ENCODE measurements around the gene HOXD10.
A peak's percentile ranks its signal among the peaks of the same experiment; 100 is the strongest.

The HOXD10 gene

DNA sequence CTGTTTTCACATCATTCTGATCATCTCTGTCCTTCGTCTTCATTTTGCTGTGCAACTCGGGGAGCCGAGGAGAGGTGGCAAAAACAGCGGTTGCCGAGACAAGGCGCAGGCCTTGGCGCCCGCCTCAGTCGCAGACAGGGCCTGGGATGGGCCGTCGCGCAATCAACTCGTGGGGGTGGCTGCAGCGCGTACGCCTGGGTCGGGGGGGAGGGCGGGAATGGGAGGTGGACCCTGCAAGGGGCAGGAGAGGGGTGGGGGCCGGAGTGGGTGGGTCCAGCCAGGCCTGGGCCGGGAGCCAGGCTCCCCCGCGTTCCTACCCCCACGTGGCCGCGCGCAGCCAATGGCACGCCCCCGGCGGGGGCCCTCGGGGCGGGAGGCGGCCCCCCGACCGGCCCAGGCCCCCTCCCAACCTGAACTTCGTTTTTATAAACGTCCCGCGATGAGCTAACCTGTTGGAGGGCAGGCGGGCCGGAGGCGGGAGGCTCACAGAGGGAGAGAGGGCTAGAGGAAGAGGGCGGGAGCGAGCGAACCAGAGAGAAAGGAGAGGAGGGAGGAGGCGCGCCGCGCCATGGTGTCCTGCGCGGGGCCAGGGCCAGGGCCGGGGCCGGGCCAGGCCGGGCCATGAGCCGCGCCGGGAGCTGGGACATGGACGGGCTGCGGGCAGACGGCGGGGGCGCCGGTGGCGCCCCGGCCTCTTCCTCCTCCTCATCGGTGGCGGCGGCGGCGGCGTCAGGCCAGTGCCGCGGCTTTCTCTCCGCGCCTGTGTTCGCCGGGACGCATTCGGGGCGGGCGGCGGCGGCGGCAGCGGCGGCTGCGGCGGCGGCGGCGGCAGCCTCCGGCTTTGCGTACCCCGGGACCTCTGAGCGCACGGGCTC, 24.1 kb upstream of the HOXD10 start, which contains the start of gene HOXD13:
TSS of gene HOXD13 (plus strand) at position 452 of the 875 bp plus-strand sequence. CDS start at position 622, 170 bp downstream.
- in situ Hi-C loops (cut with MboI; ENCODE audit: low pct_unique_long_range_greater_than_20kb, low sequenced_read_pairs): loop anchor here (25.0 kb wide), 2 partner anchors 405 to 730 kb away; no protein-coding TSS in a partner anchor

DNA sequence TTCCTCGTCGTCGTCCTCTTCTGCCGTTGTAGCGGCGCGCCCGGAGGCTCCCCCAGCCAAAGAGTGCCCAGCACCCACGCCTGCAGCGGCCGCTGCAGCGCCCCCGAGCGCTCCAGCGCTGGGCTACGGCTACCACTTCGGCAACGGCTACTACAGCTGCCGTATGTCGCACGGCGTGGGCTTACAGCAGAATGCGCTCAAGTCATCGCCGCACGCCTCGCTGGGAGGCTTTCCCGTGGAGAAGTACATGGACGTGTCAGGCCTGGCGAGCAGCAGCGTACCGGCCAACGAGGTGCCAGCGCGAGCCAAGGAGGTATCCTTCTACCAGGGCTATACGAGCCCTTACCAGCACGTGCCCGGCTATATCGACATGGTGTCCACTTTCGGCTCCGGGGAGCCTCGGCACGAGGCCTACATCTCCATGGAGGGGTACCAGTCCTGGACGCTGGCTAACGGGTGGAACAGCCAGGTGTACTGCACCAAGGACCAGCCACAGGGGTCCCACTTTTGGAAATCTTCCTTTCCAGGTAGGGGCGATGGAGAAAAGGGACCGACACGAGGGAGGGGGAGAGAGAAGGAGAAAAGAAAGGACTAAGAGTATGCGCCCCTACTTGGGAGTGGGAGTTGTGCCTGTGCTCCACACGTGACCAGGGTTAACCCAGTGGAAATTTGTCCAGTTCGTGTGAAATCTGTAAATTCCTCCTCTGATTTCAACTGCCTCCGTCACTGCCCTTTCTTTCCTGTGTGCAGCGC, 23.3 kb upstream of the HOXD10 start:
- in situ Hi-C loops (cut with MboI; ENCODE audit: low pct_unique_long_range_greater_than_20kb, low sequenced_read_pairs): loop anchor here (25.0 kb wide), 2 partner anchors 406 to 731 kb away; no protein-coding TSS in a partner anchor
- no peak for DNase-seq

More for the DNA sequence above, 24.1 kb upstream of the HOXD10 start, which contains the start of gene HOXD13:
- no peak for DNase-seq

DNA sequence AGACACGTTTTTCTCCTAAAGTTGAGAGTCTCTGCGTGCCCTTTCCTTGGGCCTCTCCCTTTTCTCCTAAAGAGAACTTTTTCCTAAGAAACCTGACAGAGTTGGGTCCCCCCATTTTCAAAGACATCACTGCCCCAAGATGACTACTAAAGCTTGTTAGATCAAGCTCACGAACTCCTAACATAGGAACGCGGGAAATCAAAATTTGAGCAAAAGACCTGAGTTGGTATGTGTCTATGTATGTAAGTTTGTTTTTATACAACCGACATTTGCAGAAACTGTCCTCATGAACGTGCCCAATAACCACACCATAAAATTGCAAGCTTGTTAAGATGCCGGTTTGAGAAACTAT, 22.7 kb upstream of the HOXD10 start:
- DNase-seq: no peak
- in situ Hi-C loops (cut with MboI; ENCODE audit: low pct_unique_long_range_greater_than_20kb, low sequenced_read_pairs): loop anchor here (25.0 kb wide), 2 partner anchors 407 to 732 kb away; no protein-coding TSS in a partner anchor

DNA sequence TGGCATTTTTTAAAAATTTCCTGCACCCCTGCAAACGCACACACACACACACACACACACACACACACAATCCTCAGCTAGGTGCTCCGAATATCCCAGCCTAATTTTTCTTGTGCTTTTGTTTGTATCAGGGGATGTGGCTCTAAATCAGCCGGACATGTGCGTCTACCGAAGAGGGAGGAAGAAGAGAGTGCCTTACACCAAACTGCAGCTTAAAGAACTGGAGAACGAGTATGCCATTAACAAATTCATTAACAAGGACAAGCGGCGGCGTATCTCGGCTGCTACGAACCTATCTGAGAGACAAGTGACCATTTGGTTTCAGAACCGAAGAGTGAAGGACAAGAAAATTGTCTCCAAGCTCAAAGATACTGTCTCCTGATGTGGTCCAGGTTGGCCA, 22.2 kb upstream of the HOXD10 start:
- in situ Hi-C loops (cut with MboI; ENCODE audit: low pct_unique_long_range_greater_than_20kb, low sequenced_read_pairs): loop anchor here (25.0 kb wide), 2 partner anchors 407 to 732 kb away; no protein-coding TSS in a partner anchor

DNA sequence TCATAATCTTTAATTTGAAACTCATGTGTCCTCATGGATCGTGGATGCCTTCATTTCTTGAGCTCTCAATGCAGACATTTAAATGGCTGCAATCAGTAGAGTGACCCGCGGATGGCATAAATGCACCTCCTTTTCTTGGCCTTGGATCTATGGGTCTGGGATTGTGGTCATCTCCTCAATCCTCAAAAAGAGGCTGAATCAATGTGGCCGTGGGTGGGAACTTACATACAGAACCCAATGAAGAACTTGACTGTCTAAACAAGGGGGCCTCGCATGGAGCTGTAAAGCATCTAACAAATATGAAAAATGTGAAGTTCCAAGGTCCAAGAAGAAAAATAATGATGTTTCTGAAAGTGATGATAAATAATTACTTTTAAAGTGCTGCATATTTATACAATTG, 21.2 kb upstream of the HOXD10 start:
- no peak for DNase-seq
- in situ Hi-C loops (cut with MboI; ENCODE audit: low pct_unique_long_range_greater_than_20kb, low sequenced_read_pairs): loop anchor here (25.0 kb wide), 2 partner anchors 408 to 733 kb away; no protein-coding TSS in a partner anchor

More for the DNA sequence above, 22.2 kb upstream of the HOXD10 start:
- DNase-seq: no peak

DNA sequence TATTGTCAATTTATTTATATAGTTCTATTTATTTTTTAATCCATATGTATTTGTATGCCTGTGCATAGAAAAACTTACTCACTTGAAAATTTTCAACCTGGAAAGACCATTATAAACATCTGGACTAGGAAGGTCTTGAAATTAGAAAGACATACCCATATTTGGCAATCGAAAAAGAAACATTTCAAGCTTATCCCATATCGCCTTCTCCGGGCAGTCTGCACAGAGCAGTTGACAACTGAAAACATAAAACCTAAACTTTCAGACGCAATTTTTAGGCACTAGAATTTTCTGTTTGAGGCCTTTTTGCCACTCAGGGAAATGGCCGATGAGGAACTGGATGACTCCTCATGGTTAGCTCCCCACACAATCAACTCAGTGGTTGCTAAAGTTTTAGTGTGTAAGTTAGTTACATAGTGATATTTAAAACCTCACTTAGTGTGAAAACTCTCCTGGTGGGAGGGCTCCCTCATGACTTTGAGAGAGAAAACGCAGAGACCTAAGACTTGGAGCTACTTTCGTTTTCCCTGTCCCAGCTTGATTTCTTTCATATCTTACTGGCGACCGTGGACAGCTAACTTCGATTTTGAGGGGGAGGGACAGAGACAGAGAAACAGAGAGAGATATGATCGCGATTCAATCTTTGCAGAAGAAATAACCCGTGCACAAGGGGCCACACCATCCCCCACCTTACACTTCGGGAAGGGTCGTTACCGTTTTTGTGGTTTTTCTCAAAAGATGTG, 20.2 kb upstream of the HOXD10 start:
- no peak for DNase-seq
- in situ Hi-C loops (cut with MboI; ENCODE audit: low pct_unique_long_range_greater_than_20kb, low sequenced_read_pairs): loop anchor here (25.0 kb wide), 2 partner anchors 409 to 734 kb away; no protein-coding TSS in a partner anchor

DNA sequence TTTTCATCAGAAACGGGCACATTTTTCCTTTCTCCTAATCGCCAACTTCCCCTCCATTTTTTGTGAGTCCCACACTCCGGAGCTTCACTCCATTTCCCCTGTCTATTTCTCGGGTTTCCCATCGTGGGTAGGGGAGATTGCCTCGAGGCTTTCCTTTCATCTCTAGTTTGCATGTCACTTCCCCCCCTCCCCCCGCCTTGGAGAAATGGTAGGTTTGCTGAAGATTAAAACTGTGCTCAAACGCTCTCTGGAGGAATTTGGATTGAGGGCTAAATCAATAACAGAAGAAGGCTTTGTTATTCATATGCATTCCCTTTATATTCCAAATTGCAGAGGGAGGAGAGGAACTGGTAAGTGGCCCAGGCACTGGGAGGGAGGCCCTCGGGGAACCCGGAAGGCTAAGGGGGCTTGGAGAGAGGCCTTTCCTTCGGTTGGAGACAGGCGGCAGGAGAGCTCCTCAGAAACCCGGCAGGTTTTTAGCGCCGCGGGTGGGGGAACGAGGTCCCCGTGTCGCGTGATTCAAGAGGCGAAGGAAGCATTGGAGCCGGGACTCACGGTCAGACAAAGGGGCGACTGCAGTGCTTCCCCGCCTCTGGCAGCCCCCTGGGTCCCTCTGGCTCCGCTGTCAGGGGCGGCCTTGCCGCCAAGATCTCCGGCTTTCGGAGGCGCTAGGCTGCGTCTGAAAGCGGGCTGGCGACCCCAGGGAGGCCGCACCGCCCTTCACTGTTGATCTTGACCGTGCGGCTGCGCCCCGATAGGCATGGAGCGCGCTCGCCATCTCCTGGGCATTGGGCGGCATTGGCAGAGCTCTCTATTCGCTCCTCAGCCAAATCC, 19.4 kb upstream of the HOXD10 start:
- DNase-seq: peak; percentile 85
- in situ Hi-C loops (cut with MboI; ENCODE audit: low pct_unique_long_range_greater_than_20kb, low sequenced_read_pairs): loop anchor here (25.0 kb wide), 2 partner anchors 410 to 735 kb away; no protein-coding TSS in a partner anchor

DNA sequence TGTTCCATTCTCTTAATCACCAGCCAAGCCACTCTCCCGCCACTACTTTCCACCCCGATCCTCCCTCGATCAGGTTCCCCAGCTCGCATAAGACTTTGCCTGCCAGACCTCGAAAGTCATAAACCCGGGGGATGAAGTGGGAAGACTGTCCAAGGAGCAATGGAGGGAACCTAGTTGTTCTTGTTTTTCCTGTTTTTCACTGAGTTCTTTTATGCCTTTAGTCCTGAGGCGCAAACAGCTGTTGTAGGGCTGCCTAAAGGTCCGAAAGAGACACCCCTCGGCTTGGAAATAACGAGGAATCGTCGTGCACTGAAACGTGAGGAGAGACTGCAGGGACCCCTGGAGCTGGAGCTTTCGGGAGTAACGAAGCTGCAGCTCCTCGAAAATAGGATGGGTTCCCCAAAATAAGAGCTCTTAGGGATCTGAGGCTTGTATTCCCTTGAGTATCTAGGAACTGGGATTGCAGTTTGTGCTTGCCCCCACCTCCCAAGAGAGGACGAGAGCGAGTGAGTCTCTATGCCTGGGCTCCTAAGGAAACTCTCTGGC, 18.7 kb upstream of the HOXD10 start:
- in situ Hi-C loops (cut with MboI; ENCODE audit: low pct_unique_long_range_greater_than_20kb, low sequenced_read_pairs): loop anchor here (25.0 kb wide), 2 partner anchors 411 to 736 kb away; no protein-coding TSS in a partner anchor
- no peak for DNase-seq

DNA sequence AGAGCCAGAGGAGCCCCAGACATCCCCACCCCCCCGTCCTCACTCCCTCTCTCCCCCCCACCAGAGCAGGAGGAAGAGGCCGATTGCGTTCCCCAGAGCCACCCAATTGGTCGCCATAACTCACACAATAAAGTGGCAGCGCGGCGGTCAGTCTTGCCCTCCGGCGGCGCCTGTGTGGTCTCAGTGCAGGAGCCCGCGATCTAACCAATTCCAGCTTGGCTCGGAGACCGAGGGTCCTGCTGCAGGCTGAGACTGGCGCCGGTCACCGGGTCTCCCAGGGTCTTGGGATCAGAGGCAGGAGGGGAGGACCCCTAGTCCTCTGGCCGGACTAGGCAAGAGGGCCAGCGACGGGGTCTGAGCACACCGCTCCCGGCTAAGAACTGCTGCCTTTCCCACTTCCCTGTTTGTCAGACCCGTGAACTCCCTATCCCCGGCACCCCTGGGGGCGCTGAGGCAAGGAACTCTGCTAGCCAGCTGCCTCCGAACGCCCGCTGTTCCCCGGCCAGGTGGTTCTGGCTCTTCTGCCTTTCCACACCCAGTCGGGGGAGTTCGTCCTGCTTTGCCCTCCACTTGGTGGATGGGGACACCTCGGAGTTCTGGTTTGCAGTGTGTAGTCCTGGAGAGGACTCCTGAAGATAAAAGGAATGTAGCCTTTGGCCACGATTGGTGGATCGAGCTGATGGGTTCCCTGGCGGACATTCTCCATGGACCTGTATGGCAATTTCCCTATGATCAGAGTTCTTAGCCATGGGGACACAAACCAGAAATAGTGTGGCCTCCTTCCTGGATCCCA, 18.0 kb upstream of the HOXD10 start:
- no peak for DNase-seq
- in situ Hi-C loops (cut with MboI; ENCODE audit: low pct_unique_long_range_greater_than_20kb, low sequenced_read_pairs): loop anchor here (25.0 kb wide), 2 partner anchors 411 to 736 kb away; no protein-coding TSS in a partner anchor

DNA sequence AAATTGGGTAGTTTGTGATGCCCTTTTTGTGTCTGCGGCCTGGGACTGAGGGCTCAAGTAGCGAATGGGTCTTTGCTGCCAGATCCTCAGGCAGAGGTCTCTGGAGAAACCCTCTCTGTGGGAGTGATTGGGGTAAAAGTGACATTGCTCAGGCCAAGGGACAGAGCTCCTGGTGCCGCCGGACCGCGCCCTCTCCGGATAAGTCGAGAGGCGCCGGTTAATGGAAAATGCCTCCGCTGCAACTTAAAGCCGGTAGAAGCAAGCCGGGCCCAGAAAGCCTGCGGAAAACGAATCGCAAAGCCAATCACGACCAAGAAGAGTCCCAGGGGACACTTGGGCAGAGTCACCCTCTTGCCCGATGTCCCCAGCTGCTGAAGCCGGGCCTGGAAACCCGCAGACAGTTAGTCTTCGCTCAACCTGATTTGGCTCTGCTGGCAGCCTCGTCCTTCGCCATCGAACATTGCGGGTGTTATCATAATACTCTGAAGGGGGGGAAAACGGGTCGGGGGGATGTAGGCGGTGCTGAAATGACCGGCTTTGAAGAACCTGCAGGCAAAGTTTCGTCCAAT, 17.3 kb upstream of the HOXD10 start:
- DNase-seq: no peak
- in situ Hi-C loops (cut with MboI; ENCODE audit: low pct_unique_long_range_greater_than_20kb, low sequenced_read_pairs): loop anchor here (25.0 kb wide), 2 partner anchors 412 to 737 kb away; no protein-coding TSS in a partner anchor

DNA sequence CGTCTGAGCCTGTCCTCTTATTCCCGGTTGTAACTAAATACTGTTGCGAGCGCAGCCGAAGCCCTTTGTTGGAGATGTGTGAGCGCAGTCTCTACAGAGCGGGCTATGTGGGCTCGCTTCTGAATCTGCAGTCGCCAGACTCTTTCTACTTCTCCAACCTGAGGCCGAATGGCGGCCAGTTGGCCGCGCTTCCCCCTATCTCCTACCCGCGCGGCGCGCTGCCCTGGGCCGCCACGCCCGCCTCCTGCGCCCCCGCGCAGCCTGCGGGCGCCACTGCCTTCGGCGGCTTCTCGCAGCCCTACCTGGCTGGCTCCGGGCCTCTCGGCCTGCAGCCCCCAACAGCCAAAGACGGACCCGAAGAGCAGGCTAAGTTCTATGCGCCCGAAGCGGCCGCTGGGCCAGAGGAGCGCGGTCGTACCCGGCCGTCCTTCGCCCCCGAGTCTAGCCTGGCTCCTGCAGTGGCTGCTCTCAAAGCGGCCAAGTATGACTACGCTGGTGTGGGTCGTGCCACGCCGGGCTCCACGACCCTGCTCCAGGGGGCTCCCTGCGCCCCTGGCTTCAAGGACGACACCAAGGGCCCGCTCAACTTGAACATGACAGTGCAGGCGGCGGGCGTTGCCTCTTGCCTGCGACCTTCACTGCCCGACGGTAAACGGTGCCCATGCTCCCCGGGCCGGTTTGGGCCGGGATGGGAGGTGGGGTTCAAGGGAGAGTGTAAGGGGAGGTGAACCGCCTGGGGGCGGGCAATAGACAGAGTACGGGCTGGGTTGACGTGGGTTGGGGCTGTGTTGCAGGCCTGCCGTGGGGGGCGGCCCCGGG, 16.6 kb upstream of the HOXD10 start, which contains the start of gene HOXD12:
TSS of gene HOXD12 (plus strand) at position 68 of the 819 bp plus-strand sequence. CDS start at position 75, 7 bp downstream.
- DNase-seq: no peak
- in situ Hi-C loops (cut with MboI; ENCODE audit: low pct_unique_long_range_greater_than_20kb, low sequenced_read_pairs): loop anchor here (25.0 kb wide), 2 partner anchors 413 to 738 kb away; no protein-coding TSS in a partner anchor

DNA sequence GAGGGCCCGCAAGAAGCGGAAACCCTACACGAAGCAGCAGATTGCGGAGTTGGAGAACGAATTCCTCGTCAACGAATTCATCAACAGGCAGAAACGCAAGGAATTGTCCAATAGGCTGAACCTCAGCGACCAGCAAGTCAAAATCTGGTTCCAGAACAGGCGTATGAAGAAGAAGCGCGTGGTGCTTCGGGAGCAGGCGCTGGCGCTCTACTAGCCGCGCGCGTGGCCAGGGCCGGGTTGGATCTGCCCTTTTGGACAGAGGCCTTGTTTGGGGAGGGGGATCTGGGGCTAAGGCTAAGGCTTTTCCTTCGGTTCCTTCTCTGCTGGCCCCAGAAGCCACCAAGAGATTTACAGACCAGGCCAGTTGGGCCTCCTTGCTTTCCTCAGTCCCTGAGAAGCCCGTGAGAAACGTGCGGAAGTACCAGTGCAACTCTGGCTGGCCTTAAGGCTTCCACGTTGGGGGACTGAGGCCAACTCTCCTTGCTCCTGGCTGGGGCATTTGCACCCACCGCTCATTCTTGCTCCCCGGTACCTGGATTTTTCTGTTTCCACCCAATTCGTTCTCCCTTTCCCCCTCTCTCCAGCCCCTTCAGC, 15.9 kb upstream of the HOXD10 start:
- DNase-seq: no peak
- in situ Hi-C loops (cut with MboI; ENCODE audit: low pct_unique_long_range_greater_than_20kb, low sequenced_read_pairs): no loop called here

DNA sequence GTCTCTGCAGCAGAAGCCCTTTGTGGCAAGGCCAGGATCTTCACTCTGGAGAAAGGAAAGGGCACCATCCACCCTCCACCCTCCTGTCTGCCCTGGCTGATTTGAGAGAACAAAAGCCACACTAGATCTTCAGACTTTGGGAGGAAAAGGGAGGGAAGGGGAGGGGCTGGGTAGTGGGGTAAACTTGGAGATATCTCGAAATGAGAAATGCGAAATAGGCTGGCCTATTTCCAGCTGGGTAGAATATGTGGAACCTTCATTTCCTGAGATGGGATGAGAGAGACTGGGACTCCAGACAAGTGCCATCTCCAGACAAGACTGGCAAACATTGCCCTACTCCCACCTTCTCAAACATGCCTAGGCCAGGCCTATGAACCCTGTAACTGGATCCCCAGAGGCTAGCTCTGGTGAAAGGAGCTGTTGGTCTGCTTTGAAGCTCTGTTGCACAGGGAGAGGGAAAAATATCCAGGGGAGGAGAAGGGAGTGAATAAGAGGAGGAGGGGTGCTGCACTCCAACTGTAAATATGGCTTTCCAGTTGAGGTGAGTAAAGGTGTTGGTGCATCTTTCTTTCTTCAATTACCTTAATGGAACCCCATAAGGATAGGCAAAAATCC, 15.3 kb upstream of the HOXD10 start:
- in situ Hi-C loops (cut with MboI; ENCODE audit: low pct_unique_long_range_greater_than_20kb, low sequenced_read_pairs): no loop called here
- no peak for DNase-seq

DNA sequence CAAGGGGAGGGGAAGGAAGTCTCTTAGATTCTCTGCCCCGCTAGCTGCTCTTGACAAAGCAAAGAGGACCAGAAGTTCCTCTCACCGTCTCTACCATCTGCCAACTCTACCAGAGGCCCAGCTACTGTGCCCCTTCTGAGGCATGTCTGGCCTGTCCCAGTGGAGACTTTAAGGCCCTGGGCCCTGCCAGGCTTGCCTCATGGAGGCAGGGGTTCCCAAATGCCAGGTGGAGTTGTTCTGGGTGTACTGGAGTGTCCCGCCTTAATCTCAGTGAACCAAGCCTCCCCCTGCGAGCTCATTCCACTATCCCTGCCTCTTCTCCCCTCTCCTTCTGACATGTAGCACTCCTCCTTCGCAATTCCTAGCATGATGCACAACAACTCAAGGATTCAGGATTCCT, 14.7 kb upstream of the HOXD10 start:
- in situ Hi-C loops (cut with MboI; ENCODE audit: low pct_unique_long_range_greater_than_20kb, low sequenced_read_pairs): no loop called here
- no peak for DNase-seq

DNA sequence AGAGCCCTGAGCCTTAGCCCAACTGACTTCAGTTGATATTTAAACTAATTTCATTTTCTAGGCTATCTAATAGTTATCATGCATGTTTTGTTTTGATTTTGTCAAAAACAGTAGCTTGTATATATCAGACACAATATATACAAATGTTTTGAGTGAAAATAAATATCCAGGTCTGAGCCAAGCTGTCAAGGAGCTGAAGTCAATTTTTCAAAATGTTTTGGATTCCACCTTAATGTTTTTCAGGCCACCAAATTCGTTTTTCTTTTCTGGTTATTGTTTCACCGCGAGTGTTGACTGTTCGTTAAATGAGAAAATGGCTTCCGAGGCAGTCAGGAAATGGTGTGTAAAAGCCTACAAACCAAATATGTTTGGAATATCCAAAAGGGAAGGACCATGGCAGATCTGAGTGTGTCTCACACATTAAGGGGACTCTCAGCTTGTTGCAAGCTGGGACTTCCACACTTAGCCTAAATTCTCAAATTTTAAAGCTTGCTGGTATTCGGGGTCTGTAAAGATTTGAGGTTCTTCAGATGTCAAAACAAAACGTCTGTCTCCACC, 14.2 kb upstream of the HOXD10 start:
- in situ Hi-C loops (cut with MboI; ENCODE audit: low pct_unique_long_range_greater_than_20kb, low sequenced_read_pairs): no loop called here
- DNase-seq: no peak
